ENCODE data around the gene PSMD13.
A peak's percentile ranks its signal among the peaks of the same experiment; 100 is the strongest.

Gene PSMD13

DNA sequence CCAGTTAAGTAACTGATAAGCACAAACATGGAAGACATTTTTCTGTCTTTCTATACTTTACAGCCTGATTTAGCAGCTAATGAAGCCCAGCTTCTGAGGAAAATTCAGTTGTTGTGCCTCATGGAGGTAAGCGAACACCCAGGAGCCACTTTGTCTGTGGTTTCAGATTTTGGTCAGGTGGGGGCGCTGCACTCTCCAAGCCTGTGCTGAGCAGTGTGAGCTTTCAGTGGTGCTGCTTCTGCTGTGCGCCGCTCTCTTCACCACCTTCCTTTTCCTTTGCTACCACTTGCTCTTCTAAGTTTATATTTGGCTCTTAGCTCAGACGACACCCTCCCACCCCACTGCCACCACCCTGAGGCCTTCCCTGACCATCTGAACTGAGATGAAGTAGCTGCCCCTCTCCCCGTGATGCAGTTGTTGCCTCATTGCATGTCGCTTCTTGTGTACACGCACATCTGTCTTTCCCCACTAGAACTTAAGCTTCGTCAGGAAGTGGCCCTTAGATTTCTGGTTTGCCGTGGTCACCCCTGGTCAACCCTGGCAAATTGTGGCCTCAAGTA is 14.0 kb downstream of the PSMD13 start:
- DNase-seq = peak; percentile 63 to 80 (median 74)

DNA sequence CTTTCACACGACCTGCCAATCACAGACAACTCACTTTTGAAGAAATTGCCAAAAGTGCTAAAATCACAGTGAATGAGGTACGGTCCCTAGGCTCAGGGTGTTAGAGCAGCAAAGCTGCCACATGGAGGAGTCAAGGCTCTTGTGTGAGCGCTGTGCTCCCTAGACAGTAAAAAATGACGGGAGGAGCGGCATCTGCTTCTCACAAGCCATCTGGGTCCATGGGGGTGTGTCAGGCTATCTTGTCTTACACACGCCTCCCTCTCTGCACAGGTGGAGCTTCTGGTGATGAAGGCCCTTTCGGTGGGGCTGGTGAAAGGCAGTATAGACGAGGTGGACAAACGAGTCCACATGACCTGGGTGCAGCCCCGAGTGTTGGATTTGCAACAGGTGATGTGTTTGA is 14.8 kb downstream of the PSMD13 start:
- no peak for DNase-seq

GRCh38 chr11:252666-253065 is 15.9 kb downstream of the PSMD13 start:
- no peak for DNase-seq

GRCh38 chr11:253160-253885 is 16.5 kb downstream of the PSMD13 start:
- DNase-seq = no peak

DNA sequence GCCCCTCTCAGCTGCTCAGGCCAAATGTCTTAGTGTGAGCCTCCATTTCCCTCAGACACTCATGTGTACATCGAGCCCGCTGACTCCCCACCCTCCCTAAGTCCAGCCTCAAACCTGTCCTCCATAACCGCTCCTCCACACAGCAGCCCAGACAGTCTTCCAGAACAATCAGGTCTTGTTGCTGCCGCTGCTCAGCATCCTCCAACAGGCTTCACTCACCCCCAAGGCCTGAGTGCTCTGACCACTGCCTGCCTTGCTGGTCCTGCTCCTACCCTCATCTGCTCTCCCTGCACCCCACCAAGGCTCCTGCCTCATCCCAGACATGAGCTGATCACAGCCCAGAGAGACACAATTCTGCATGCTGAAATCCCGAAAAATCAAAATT is 17.1 kb downstream of the PSMD13 start:
- no peak for DNase-seq

GRCh38 chr11:255176-255575 is 18.4 kb downstream of the PSMD13 start:
- DNase-seq = no peak

DNA sequence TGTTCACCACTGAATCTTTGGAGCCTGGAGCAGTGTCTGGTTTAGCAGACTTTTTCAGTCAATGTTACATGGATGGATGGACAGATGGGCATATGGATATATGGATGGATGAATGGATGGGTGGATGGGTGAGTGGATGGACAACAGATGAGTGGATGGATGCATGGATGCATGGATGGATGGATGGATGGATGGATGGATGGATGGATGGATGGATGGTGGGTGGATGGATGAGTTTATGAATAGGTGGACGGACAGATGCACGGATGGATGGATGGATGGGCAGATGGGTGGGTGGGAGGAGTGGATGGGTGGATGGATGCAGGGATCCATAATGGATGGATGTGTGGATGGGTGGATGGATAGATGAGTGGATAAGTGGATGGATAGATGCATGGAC is 19.0 kb downstream of the PSMD13 start:
- no peak for DNase-seq

DNA sequence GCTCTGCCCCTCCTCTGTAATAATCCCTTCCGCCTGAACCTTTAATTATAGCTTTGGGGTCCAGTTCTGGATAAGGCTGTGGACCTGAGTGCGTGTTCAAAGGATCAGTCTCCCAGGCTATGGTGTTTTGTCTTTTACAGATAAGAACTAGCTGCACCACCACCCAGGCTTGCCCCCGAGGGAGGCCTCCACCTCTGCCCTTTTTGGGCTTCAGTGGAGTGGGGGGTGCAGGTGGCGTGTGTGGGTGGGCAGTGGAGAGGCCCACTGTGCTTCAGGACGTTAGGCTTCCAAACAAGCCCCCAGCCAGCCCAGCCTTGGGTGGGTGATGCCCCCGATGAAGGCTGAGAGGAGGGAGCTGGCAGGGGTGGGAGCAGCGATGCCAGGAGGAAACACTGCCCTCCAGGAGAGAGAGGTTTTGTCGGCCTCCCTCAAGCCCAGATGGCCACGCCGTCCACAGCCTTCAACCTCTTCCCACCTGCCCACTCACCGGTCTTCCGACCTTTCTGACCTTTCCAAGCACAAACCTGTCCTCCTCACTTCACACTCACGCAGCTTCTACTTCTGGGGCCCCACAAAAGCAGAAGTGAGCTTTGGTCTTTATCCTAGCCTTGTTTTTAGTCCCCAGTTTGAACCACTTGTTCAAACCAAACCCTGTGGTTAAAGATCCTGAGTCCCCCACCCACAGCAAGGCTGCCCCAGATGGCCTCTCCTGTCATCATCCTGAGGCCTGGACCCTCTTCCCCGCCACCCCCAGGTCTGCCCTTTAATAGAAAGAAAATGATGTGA is 20.4 kb downstream of the PSMD13 start:
- DNase-seq = no peak

DNA sequence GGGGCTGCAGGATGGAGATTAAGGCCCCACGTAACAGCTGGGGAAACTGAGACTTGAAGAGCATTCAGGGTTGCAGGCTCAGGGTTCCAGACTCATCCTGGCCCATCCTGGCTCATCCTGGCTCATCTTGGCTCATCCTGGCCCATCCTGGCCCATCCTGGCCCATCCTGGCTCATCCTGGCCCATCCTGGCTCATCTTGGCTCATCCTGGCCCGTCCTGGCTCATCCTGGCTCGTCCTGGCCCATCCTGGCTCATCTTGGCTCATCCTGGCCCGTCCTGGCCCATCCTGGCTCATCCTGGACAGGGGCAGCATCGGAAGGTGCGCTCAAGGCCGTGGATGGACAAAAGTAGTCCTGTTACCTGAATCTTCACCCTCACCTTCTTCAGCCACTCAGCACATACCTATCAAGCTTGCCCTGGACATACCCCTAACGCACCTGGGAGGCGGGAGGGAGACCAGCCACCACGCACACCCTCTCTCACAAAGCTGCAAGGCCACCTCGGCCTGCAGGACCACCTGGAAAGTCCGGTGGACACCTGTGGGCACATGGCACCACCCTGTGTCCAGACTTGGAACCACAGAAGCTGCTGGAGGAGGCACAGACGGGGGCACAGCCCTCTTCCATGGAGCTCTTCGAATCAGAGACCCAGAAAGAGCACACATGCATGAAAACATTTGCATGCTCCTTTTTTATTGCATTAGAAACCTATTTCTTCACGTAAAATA is 21.2 kb downstream of the PSMD13 start:
- DNase-seq = no peak

DNA sequence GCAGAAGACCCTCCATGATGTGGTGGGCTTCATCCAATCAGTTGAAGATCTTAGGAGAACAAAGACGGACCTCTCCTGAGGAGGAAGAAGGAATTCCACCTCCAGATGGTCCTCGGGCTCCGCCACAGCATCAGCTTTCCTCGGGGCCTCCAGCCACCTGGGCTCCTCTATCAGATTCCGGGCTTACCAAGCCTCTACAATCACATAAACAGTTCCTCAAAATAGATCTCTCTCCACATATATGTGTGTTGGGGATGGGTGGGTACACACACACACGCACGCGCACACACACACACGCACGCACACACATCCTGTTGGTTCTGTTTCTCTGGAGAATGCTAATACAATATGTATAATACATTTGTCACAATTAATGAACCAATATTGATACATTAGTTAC is 22.6 kb downstream of the PSMD13 start:
- DNase-seq = no peak

DNA sequence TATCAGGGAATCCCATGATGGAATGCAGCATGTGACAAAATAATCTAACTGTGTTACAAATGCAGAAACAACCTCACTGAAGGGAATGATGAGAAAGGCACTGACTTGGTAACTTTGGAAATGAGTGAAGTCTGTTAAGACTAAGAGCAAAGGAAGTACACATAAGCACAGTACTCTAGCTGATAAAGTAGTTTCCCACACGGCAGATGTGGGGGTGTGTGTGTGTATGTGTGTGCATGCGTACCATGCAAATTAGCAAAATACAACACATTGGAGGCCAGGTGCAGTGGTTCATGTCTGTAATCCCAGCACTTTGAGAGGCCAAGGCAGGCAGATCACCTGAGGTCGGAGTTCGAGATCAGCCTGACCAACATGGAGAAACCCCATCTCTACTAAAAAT is 24.8 kb downstream of the PSMD13 start:
- no peak for DNase-seq

- peak; percentile 20 to 72 (median 58) for DNase-seq
Measured at GRCh38 chr11:266676-267439, 30.1 kb downstream of the PSMD13 start.

DNA sequence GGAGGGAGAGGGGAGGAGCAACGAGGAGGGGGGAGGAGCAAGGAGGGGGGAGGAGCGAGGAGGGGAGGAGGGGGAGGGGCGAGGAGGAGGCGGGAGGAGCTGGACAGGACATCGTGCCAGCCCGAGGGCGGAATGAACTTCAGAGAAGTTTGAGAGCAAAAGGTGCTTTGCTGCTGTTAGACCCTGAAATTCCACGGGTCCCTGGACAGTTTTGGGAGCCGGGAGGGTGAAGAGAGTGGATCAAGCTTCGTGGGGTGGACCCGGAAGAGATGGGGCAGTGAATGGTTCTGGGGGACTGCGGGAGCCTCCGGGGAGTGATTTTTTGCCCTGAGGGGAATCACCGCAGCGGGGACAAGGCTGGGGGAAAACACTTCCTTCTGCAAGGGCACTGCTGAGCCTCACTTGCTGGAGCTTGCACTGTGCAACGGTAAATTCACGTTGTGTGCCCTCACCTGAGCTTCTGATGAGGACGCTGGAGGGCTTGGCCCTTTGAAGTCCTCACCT is 30.8 kb downstream of the PSMD13 start:
- DNase-seq = peak; percentile 72 to 87 (median 78)

DNA sequence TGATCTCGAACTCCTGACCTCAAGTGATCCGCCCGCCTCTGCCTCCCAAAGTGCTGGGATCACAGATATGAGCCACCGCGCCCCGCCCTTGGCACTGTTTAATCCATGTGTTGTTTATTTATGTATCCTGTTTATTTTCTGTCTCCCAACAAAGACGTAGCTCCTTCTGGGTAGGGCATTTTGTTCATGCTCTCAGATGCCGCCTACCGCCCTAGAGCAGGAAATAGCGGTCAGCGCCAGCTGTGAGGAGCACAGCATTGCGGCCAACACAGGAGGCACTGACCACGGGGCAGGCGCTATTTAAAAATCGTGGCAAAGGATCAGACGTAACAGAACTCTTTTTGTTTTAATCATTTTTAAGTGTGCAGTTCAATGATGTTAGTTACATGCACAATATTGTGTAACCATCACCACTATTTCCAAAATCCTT is 32.0 kb downstream of the PSMD13 start:
- peak; percentile 92 to 96 (median 92) for DNase-seq

- DNase-seq = peak; percentile 83 to 97 (median 91)
Measured at GRCh38 chr11:269146-269890, 32.5 kb downstream of the PSMD13 start.

DNA sequence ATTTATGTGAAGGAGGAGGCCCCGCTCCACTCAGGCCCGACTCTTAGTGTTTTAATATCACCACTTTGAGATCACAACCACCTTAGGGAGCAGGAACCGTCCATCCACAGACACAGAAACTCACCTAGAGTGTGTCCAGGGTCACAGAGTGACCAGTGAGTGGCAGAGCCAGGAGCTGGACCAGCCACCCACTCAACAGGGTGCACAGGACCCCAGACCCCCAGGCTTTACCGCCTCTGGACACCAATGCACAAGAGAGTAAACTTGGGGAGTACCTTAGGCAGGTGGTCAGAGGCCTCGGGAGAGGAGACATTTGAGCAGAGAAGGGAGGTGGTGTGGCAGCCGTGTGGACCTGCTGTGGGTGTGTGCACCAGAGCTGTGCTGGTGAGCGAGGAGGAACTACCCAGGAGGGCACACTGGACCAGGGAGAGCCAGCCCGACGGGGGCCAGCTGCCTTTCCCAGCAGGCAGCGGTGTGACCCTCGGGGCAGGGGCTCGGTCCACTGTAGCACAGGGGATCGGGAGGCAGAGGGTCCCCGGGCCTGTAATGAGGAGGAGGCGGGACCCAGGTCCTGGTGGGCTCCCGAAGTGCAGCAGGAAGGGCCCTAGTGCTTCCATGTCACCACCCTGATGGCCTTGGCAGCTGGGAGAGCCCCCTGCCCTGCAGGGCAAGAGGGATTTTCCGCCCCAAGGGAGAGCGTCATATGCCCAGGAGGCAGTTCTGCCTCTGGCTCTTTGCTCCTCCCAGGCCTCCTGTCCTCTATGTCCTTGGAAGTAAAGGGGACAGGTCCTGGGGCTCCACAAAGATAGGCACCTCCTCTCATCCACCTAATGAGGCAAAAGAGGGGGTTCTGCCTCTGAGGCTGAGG is 33.9 kb downstream of the PSMD13 start:
- no peak for DNase-seq

GRCh38 chr11:271319-271715 is 34.5 kb downstream of the PSMD13 start:
- DNase-seq = no peak

DNA sequence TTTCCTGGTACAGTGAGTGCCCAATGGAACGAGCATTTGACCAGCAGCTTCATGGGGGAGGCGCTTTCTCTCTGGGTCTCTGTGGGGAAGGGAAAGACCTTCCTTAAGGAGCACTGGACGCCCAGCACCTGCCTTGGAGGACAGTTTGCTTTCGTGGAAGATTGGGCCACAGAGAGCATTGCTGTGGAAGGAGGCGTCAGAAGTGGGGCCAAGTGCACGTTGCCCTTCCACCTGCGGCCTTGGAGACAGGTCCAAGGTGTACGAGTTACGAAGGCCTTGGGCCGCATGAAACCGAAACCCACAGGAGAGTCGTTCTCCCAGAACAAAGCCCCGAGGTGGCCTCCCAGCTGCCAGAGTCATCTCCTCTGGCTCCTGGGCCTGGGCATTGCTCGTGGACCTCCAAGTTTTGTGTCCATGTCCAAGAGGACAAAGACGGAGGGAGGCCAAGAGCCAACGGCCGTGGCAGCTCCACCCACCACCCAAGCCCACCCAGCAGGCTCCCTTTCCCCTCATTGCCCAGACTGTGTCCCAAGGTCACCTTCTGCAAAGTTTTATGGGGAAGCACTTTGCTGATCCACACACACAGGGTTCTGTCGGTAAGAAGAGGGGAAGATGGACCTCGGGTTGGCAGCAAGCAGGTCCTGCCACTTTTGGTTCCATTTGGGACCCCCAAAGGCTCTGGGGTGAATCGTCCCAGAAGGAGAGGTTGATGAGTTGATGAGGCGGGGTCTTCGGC is 35.6 kb downstream of the PSMD13 start:
- DNase-seq = no peak

- no peak for DNase-seq
Measured at GRCh38 chr11:272931-273198, 36.1 kb downstream of the PSMD13 start.

- no peak for DNase-seq
Measured at GRCh38 chr11:276219-276618, 39.4 kb downstream of the PSMD13 start.
